Gastroesophageal sphincter (tissue), 3 donors: ENCODE data around the gene BARHL1.

Experiments used
- CTCF ChIP-seq, 4 experiments: fragments of 200-600 bp in 2 of 4; fragments of 450-650 bp in 2 of 4; sonication (generic) in 1 of 4; IDR thresholded peaks; one replicate each; pipeline ENCODE4 v1.5.1; 2017 to 2019; ENCODE audit warnings: antibody characterized with exemption in 4 of 4, mild to moderate bottlenecking in 2 of 4, moderate library complexity in 2 of 4
- POLR2A ChIP-seq, 2 donors: fragments of 450-650 bp; IDR thresholded peaks; one replicate each; pipeline ENCODE4 v1.6.1; 2017; ENCODE audit warnings: antibody characterized with exemption in 2 of 2, mild to moderate bottlenecking in 2 of 2, moderate library complexity in 1 of 2
- POLR2AphosphoS5 ChIP-seq: sonication (generic); formaldehyde crosslinking; IDR thresholded peaks from one replicate; pipeline ENCODE4 v1.6.1; 2017; ENCODE audit warnings: antibody characterized with exemption

- TF ChIP-seq CTCF (IDR thresholded peaks at IDR 0.05) (no peak), POLR2AphosphoS5 (no peak), POLR2A (IDR thresholded peaks at IDR 0.05) (no peak)
Observed at GRCh38 chr9:132626285-132626684, 43.9 kb downstream of the BARHL1 start.
